HepG2 (cell line): Measurements from ENCODE around the gene CDH12. TPM values are rescaled to one million over a fixed set of nuclear protein-coding genes. Genes with fewer than 3 reads are reported as not detected.

Experiments used
- ATAC-seq: fragments of 200-7000 bp; cut with Tn5 transposase; 3 replicates; pipeline ENCODE4 v1.9.1; 2020; ENCODE audit warnings: mild to moderate bottlenecking, moderate library complexity
- BruUV-seq: library from RNA; stranded (reverse); fragments of 400-500 nt; replicated peaks from 2 replicates; lab custom pipeline; 2021; lab: Mats Ljungman, UMichigan
- CTCF ChIA-PET: fragments of 300-600 bp; formaldehyde crosslinking; extraction: SDS; loops from one replicate; lab custom pipeline; 2021; ENCODE audit warnings: low total read pairs, inconsistent platforms, low intra/inter-chr PET ratio; lab: Yijun Ruan, JAX
- POLR2A ChIA-PET: fragments of 350-600 bp; sonication (Branson Sonifier 250); formaldehyde crosslinking; loops from one replicate; lab custom pipeline; 2020; ENCODE audit warnings: antibody characterized with exemption, inconsistent platforms; lab: Yijun Ruan, JAX
- DNase-seq: peaks from one replicate; pipeline ENCODE4 v3.0.0-alpha.2; 2015; ENCODE audit warnings: low spot score
- FAIRE-seq: peaks from 3 replicates; lab custom pipeline; 2011; peaks lifted over from hg19 to GRCh38; lab: Jason Lieb, UNC
- H2AFZ ChIP-seq: one replicate; pipeline ENCODE4 v1.6.1; 2011; ENCODE audit warnings: low read length, inconsistent platforms
- H3K27ac ChIP-seq: fragments of 300-600 bp; 3 replicates; pipeline ENCODE4 v1.8.0; 2011; ENCODE audit warnings: mixed run types, mild to moderate bottlenecking, mixed read lengths, low read length, inconsistent platforms; ENCODE audit not compliant: insufficient read depth; ENCODE audit errors: extremely low read length
- H3K27me3 ChIP-seq, 2 experiments: fragments of 200-600 bp in 1 of 2; 2 replicates in 1 of 2; 3 replicates in 1 of 2; pipeline versions ENCODE4 v1.6.0 to v1.8.0; 2011; ENCODE audit warnings: low read length in 2 of 2, mild to moderate bottlenecking in 2 of 2, moderate library complexity in 2 of 2, inconsistent platforms in 1 of 2; ENCODE audit not compliant: insufficient read depth in 2 of 2, control insufficient read depth in 1 of 2
- H3K36me3 ChIP-seq, 2 experiments: fragments of 200-600 bp in 1 of 2; replicated peaks in 1 of 2; 2 replicates in 1 of 2; 3 replicates in 1 of 2; pipeline versions ENCODE4 v1.5.1 to v1.8.0; 2011; ENCODE audit warnings: low read length in 2 of 2, inconsistent platforms in 1 of 2; ENCODE audit not compliant: insufficient read depth in 2 of 2, control insufficient read depth in 1 of 2
- H3K4me1 ChIP-seq: 2 replicates; pipeline ENCODE4 v1.5.1; 2012; ENCODE audit warnings: low read length, inconsistent platforms; ENCODE audit not compliant: insufficient read depth
- H3K4me2 ChIP-seq: 2 replicates; pipeline ENCODE4 v1.6.0; 2011; ENCODE audit warnings: low read depth, low read length, inconsistent platforms
- H3K4me3 ChIP-seq, 3 experiments: fragments of 200-600 bp in 1 of 3; sonication (generic), shearing (Covaris generic) in 1 of 3; replicated peaks in 1 of 3; 2 replicates each; pipeline ENCODE4 v1.5.1; 2011 to 2016; ENCODE audit warnings: low read length in 3 of 3, inconsistent platforms in 2 of 3, low read depth in 2 of 3, mild to moderate bottlenecking in 2 of 3, control low read depth in 1 of 3, mixed read lengths in 1 of 3; ENCODE audit not compliant: insufficient read depth in 1 of 3
- H3K79me2 ChIP-seq: one replicate; pipeline ENCODE4 v1.6.1; 2011; ENCODE audit warnings: low read length, inconsistent platforms; ENCODE audit not compliant: insufficient read depth
- H3K9ac ChIP-seq: 2 replicates; pipeline ENCODE4 v1.6.0; 2011; ENCODE audit warnings: mild to moderate bottlenecking, low read depth, low read length, inconsistent platforms; ENCODE audit not compliant: insufficient read depth
- H3K9me3 ChIP-seq: 2 replicates; pipeline ENCODE4 v1.5.1; 2012; ENCODE audit warnings: mild to moderate bottlenecking, low read length
- H4K20me1 ChIP-seq: 2 replicates; pipeline ENCODE4 v1.6.0; 2011; ENCODE audit warnings: inconsistent platforms, mild to moderate bottlenecking, low read length, moderate library complexity; ENCODE audit not compliant: insufficient read depth
- CENPX ChIP-seq: sonication (generic); formaldehyde crosslinking; IDR thresholded peaks from 2 replicates; pipeline ENCODE4 v1.9.0; 2021; ENCODE audit warnings: mild to moderate bottlenecking, missing genetic modification reagents, moderate library complexity
- FOXJ3 ChIP-seq: sonication (generic); formaldehyde crosslinking; IDR thresholded peaks from 2 replicates; pipeline ENCODE4 v1.4.0; 2020; ENCODE audit warnings: missing genetic modification reagents, mild to moderate bottlenecking, borderline replicate concordance
- GATAD2A ChIP-seq: IDR thresholded peaks from 2 replicates; pipeline ENCODE4 v1.6.1; 2016
- HNRNPUL1 ChIP-seq: fragments of 200-400 bp; formaldehyde crosslinking; IDR thresholded peaks from 2 replicates; pipeline ENCODE4 v1.6.1; 2017; ENCODE audit warnings: low read depth, mild to moderate bottlenecking, low read length, moderate library complexity
- IKZF4 ChIP-seq: sonication (generic); formaldehyde crosslinking; IDR thresholded peaks from 2 replicates; pipeline ENCODE4 v1.5.1; 2020; ENCODE audit warnings: borderline replicate concordance, mild to moderate bottlenecking, low read depth, missing genetic modification reagents; ENCODE audit errors: not compliant biosample characterization
- NFE2L1 ChIP-seq: sonication (generic); formaldehyde crosslinking; IDR thresholded peaks from 2 replicates; pipeline ENCODE4 v1.4.0; 2020; ENCODE audit warnings: missing genetic modification reagents, mild to moderate bottlenecking, borderline replicate concordance
- PHF21A ChIP-seq: sonication (generic); formaldehyde crosslinking; IDR thresholded peaks from 2 replicates; pipeline ENCODE4 v1.5.0; 2020; ENCODE audit warnings: mild to moderate bottlenecking, missing genetic modification reagents
- POLR2AphosphoS5 ChIP-seq: IDR thresholded peaks from 2 replicates; pipeline ENCODE4 v1.6.1; 2012; ENCODE audit warnings: low read depth, low read length
- POLR2G ChIP-seq: fragments of 200-400 bp; formaldehyde crosslinking; IDR thresholded peaks from 2 replicates; pipeline ENCODE4 v1.6.1; 2018; ENCODE audit warnings: mild to moderate bottlenecking, low read depth, low read length, moderate library complexity
- RBFOX2 ChIP-seq: fragments of 200-400 bp; formaldehyde crosslinking; IDR thresholded peaks from 2 replicates; pipeline ENCODE4 v1.6.1; 2017; ENCODE audit warnings: low read depth, mild to moderate bottlenecking, low read length
- ZFP37 ChIP-seq: sonication (generic); formaldehyde crosslinking; IDR thresholded peaks from 2 replicates; pipeline ENCODE4 v1.4.0; 2020; ENCODE audit warnings: missing genetic modification reagents, borderline replicate concordance
- ZFY ChIP-seq: sonication (generic); formaldehyde crosslinking; IDR thresholded peaks from 2 replicates; pipeline ENCODE4 v1.4.0; 2020; ENCODE audit warnings: missing genetic modification reagents
- ZNF101 ChIP-seq: sonication (generic); formaldehyde crosslinking; IDR thresholded peaks from 2 replicates; pipeline ENCODE4 v1.4.0; 2020; ENCODE audit warnings: mild to moderate bottlenecking, low read depth, missing genetic modification reagents, borderline replicate concordance
- ZNF160 ChIP-seq: sonication (generic); formaldehyde crosslinking; IDR thresholded peaks from 2 replicates; pipeline ENCODE4 v1.8.0; 2022; ENCODE audit warnings: mild to moderate bottlenecking, inconsistent platforms, missing genetic modification reagents
- ZNF256 ChIP-seq: sonication (generic); formaldehyde crosslinking; conservative IDR thresholded peaks from 2 replicates; pipeline ENCODE4 v1.4.0; 2020; ENCODE audit warnings: missing genetic modification reagents
- ZNF296 ChIP-seq: sonication (generic); formaldehyde crosslinking; conservative IDR thresholded peaks from 2 replicates; pipeline ENCODE4 v1.5.0; 2020; ENCODE audit warnings: mild to moderate bottlenecking, missing genetic modification reagents
- ZNF382 ChIP-seq: sonication (generic); formaldehyde crosslinking; IDR thresholded peaks from 2 replicates; pipeline ENCODE4 v1.5.0; 2020; ENCODE audit warnings: missing genetic modification reagents, mild to moderate bottlenecking, borderline replicate concordance
- WGBS: methylation state at CpG from one replicate; pipeline ENCODE4 v1.1.6; 2017; ENCODE audit warnings: low lambda C conversion rate; 5-methylcytosine and 5-hydroxymethylcytosine counted together
- in situ Hi-C: cut with HindIII; loops from 2 replicates; pipeline ENCODE4 v1.10.0; 2017; ENCODE audit warnings: low pct_unique_long_range_greater_than_20kb; ENCODE audit not compliant: extremely low pct_ligation_motif_present
- intact Hi-C: fragments of 100-400 bp; cut with micrococcal nuclease; formaldehyde crosslinking; loops from one replicate; pipeline ENCODE4 v1.10.0; 2022; ENCODE audit not compliant: unreplicated experiment
- polyA plus RNA-seq, 8 experiments: library from polyadenylated mRNA; depleted of rRNA in 3 of 8; stranded (reverse) in 7 of 8; unstranded in 1 of 8; fragments of >200 nt; fragmentation: Illumina TruSeq in 4 of 8; extraction: Trizol in 4 of 8; gene quantifications; 2 replicates each; pipeline versions ENCODE4 v1.2.1 to v1.2.3, GENCODE V29; 2011 to 2016; ENCODE audit warnings: low read depth in 4 of 8, missing spikeins in 1 of 8, mixed read lengths in 1 of 8; ENCODE audit not compliant: insufficient read depth in 1 of 8
- total RNA-seq, 5 experiments: library from RNA; depleted of rRNA; stranded (reverse); fragments of >200 nt; fragmentation: Illumina TruSeq; extraction: Trizol; gene quantifications; 2 replicates each; pipeline ENCODE4 v1.2.3, GENCODE V29; 2016; ENCODE audit warnings: low read depth in 1 of 5

Gene CDH12
- total and polyA plus RNA-seq, 2 of the 13 experiments (the other 11 are each of a cell fraction or from before 2014, with no cell fraction given), result not detected

DNA sequence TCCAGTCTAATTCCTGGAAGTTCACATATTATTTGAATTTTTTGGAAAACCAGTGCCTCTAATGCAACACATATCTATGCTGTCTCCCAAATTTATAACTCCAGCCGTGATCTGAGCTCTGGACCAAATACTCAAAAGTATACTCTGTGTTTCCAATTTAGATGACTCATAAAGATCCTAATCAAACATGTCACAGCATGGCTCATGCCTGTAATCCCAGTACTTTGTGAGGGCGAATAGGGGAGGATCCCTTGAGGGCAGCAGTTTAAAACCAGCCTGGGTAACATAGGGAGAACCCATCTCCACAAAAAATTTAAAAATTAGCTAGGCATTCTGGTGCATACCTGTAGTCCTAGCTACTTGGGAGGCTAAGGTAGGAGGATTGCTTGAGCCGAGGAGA, 388.0 kb downstream of the CDH12 start:
- Histone ChIP-seq H3K4me1 (no peaks in the 10 kb centered on the region), H3K27ac (no peak overlapping the region), H2AFZ (no peak overlapping the region), H3K79me2 (no peaks in the 10 kb centered on the region), H3K36me3 (no peaks in the 10 kb centered on the region), H3K9me3 (peaks cover 5% of the 10 kb centered on the region; the same call in 1 of the 2 replicates), H3K4me3 (no peak overlapping the region), H3K4me2 (no peak overlapping the region), H3K27me3 (no peaks in the 10 kb centered on the region), H4K20me1 (no peaks in the 10 kb centered on the region), H3K9ac (no peak overlapping the region)
- no peak for DNase-seq
- TF ChIP-seq POLR2G (no peak), PHF21A (no peak), ZFY (CRISPR knock-in tag) (no peak), IKZF4 (no peak), ZNF101 (CRISPR knock-in tag) (no peak), NFE2L1 (CRISPR knock-in tag) (no peak), ZNF256 (CRISPR knock-in tag) (no peak), ZFP37 (no peak), CENPX (CRISPR knock-in tag) (no peak), HNRNPUL1 (no peak), POLR2AphosphoS5 (no peak), ZNF160 (CRISPR knock-in tag) (no peak), ZNF296 (CRISPR knock-in tag) (no peak), GATAD2A (CRISPR knock-in tag) (no peak), FOXJ3 (CRISPR knock-in tag) (no peak), RBFOX2 (no peak), ZNF382 (CRISPR knock-in tag) (no peak)
- ChIA-PET CTCF (no interaction called here), POLR2A (no interaction called here)
- intact Hi-C loops, result no loop called here
- no peak for FAIRE-seq
- 0% methylated on average over 3 of the region's 3 CpGs for WGBS
- in situ Hi-C loops, result no loop called here
- BruUV-seq, result no TSS peak
- no peak for ATAC-seq
